ENCODE data around the gene PTH2.

The PTH2 gene

GRCh38 chr19:49382639-49383038, 40.6 kb downstream of the PTH2 start:
- Histone ChIP-seq H3F3A (ENCODE audit: insufficient read depth, low read length) (no peaks in the 10 kb centered on the region), H3K4me1 (ENCODE audit: low read length) (no peaks in the 10 kb centered on the region)
- DNase-seq: no peak

GRCh38 chr19:49380391-49380790, 42.9 kb downstream of the PTH2 start:
- Histone ChIP-seq H3K9ac (ENCODE audit: low read length) (no peak overlapping the region), H3K27ac (ENCODE audit: low read length) (no peak overlapping the region), H3K9me2 (replicated peaks; ENCODE audit: insufficient read depth, low read length) (no peaks in the 10 kb centered on the region), H3K4me3 (ENCODE audit: low read length) (no peak overlapping the region), H3K4me2 (ENCODE audit: low read depth, low read length) (no peak overlapping the region), H3K4me1 (ENCODE audit: low read length) (no peaks in the 10 kb centered on the region), H3K79me2 (ENCODE audit: low read length) (no peaks in the 10 kb centered on the region), H3K36me3 (replicated peaks; ENCODE audit: insufficient read depth, low read length) (no peaks in the 10 kb centered on the region), H4K20me1 (ENCODE audit: insufficient read depth, low read length) (no peaks in the 10 kb centered on the region), H3F3A (ENCODE audit: insufficient read depth, low read length) (no peaks in the 10 kb centered on the region), H3K27me3 (replicated peaks; ENCODE audit: insufficient read depth, low read length) (peaks cover 35% of the 10 kb centered on the region), H3K9me3 (replicated peaks; ENCODE audit: insufficient read depth, low read length) (no peaks in the 10 kb centered on the region), H2AFZ (ENCODE audit: low read length) (no peak overlapping the region)
- no peak for DNase-seq
- no peak for TF ChIP-seq CTCF (IDR thresholded peaks at IDR 0.05; ENCODE audit: low read length)
- no peak for TF ChIP-seq EZH2 (optimal IDR thresholded peaks at IDR 0.05; ENCODE audit: low read depth, low read length)
- no peak for TF ChIP-seq EZH2phosphoT487 (IDR thresholded peaks at IDR 0.05; ENCODE audit: low read length)

More at GRCh38 chr19:49382639-49383038, 40.6 kb downstream of the PTH2 start:
- Histone ChIP-seq H3K27ac (ENCODE audit: low read length) (no peak overlapping the region), H3K9me2 (replicated peaks; ENCODE audit: insufficient read depth, low read length) (no peaks in the 10 kb centered on the region), H3K27me3 (replicated peaks; ENCODE audit: insufficient read depth, low read length) (peaks cover 26% of the 10 kb centered on the region), H2AFZ (ENCODE audit: low read length) (no peak overlapping the region), H3K9ac (ENCODE audit: low read length) (no peak overlapping the region), H3K9me3 (replicated peaks; ENCODE audit: insufficient read depth, low read length) (no peaks in the 10 kb centered on the region), H3K4me3 (ENCODE audit: low read length) (no peak overlapping the region), H4K20me1 (ENCODE audit: insufficient read depth, low read length) (no peaks in the 10 kb centered on the region), H3K4me2 (ENCODE audit: low read depth, low read length) (no peak overlapping the region), H3K36me3 (replicated peaks; ENCODE audit: insufficient read depth, low read length) (no peaks in the 10 kb centered on the region), H3K79me2 (ENCODE audit: low read length) (no peaks in the 10 kb centered on the region)
- TF ChIP-seq CTCF (IDR thresholded peaks at IDR 0.05; ENCODE audit: low read length) (no peak), EZH2phosphoT487 (IDR thresholded peaks at IDR 0.05; ENCODE audit: low read length) (no peak), EZH2 (optimal IDR thresholded peaks at IDR 0.05; ENCODE audit: low read depth, low read length) (no peak)

- Histone ChIP-seq H3F3A (ENCODE audit: insufficient read depth, low read length) (no peaks in the 10 kb centered on the region), H3K27ac (ENCODE audit: low read length) (no peak overlapping the region), H3K9me2 (replicated peaks; ENCODE audit: insufficient read depth, low read length) (no peaks in the 10 kb centered on the region), H2AFZ (ENCODE audit: low read length) (no peak overlapping the region), H3K9ac (ENCODE audit: low read length) (no peak overlapping the region), H4K20me1 (ENCODE audit: insufficient read depth, low read length) (no peaks in the 10 kb centered on the region), H3K4me2 (ENCODE audit: low read depth, low read length) (no peak overlapping the region), H3K4me1 (ENCODE audit: low read length) (no peaks in the 10 kb centered on the region), H3K27me3 (replicated peaks; ENCODE audit: insufficient read depth, low read length) (peaks cover 51% of the 10 kb centered on the region), H3K9me3 (replicated peaks; ENCODE audit: insufficient read depth, low read length) (no peaks in the 10 kb centered on the region), H3K36me3 (replicated peaks; ENCODE audit: insufficient read depth, low read length) (no peaks in the 10 kb centered on the region), H3K4me3 (ENCODE audit: low read length) (no peak overlapping the region), H3K79me2 (ENCODE audit: low read length) (no peaks in the 10 kb centered on the region)
- DNase-seq: no peak
- TF ChIP-seq EZH2 (optimal IDR thresholded peaks at IDR 0.05; ENCODE audit: low read depth, low read length) (no peak), CTCF (IDR thresholded peaks at IDR 0.05; ENCODE audit: low read length) (no peak), EZH2phosphoT487 (IDR thresholded peaks at IDR 0.05; ENCODE audit: low read length) (no peak)
These were observed 44.7 kb downstream of the PTH2 start for GRCh38 chr19:49378512-49378911.

All from MM.1S (cell line).